Choroid plexus epithelial cell (primary cell): ENCODE data around the gene SATB2.
A peak's percentile ranks its signal among the peaks of the same experiment; 100 is the strongest.

Experiments used
- DNase-seq: peaks from one replicate; pipeline ENCODE4 v3.0.0-alpha.2; 2010; ENCODE audit warnings: low read depth
- H3K4me3 ChIP-seq: 2 replicates; pipeline ENCODE4 v1.5.1; 2011; ENCODE audit warnings: low read depth, mild to moderate bottlenecking, control low read depth, low read length, moderate library complexity
- TF ChIP-seq, protein P1 (sequence below): conservative IDR thresholded peaks from 2 replicates; pipeline ENCODE4 v1.5.1; 2011; ENCODE audit warnings: low read depth, mild to moderate bottlenecking, control low read depth, inconsistent platforms, low read length, moderate library complexity

SATB2 gene

GRCh38 chr2:199465988-199466691, 8.4 kb upstream of the SATB2 start:
- TF ChIP-seq, protein P1, sequence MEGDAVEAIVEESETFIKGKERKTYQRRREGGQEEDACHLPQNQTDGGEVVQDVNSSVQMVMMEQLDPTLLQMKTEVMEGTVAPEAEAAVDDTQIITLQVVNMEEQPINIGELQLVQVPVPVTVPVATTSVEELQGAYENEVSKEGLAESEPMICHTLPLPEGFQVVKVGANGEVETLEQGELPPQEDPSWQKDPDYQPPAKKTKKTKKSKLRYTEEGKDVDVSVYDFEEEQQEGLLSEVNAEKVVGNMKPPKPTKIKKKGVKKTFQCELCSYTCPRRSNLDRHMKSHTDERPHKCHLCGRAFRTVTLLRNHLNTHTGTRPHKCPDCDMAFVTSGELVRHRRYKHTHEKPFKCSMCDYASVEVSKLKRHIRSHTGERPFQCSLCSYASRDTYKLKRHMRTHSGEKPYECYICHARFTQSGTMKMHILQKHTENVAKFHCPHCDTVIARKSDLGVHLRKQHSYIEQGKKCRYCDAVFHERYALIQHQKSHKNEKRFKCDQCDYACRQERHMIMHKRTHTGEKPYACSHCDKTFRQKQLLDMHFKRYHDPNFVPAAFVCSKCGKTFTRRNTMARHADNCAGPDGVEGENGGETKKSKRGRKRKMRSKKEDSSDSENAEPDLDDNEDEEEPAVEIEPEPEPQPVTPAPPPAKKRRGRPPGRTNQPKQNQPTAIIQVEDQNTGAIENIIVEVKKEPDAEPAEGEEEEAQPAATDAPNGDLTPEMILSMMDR: no peak
- no peak overlapping the region for H3K4me3 ChIP-seq
- DNase-seq: no peak

GRCh38 chr2:199465390-199465789, 7.7 kb upstream of the SATB2 start:
- TF ChIP-seq, protein P1: no peak
- DNase-seq: no peak
- H3K4me3 ChIP-seq: no peak overlapping the region

DNA sequence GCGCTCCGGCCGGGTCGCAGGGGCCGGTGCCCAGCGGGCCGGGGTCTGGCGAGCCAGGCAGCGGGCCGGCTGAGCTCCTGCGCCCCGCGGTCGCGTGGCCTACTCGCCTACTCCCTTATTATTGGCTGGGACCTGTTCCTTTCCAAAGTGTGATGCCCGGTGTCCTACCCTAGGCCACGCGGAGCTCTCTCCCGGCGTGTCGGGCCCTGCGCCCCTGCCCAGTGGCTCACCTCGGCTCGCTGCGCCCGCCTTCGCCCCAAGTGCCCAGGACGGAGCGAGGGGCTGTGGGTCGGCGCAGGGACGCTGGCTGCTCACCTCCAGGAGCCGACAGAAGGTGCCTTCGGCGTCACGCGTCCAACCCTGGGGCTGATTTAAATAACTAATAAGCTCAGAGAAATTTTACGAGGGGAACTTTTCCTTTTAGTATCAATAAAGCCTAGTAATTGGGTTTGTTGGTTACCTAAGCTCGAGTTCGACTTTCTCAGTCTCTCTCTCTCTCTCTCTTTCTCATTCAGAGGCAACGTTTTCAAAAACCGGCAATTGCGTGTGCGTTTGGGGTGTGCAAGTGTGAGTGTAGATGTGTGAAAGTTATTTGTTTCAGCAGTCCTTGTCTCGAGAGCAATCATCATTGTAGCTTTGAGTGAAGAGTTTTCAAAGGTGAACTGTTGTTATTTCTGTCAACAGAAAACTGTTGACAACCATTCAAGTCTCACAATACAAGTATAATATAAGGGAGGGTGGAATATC, 7.0 kb upstream of the SATB2 start:
- DNase-seq: no peak
- TF ChIP-seq, protein P1: no peak
- no peak overlapping the region for H3K4me3 ChIP-seq

GRCh38 chr2:199463708-199464605, 6.2 kb upstream of the SATB2 start:
- H3K4me3 ChIP-seq: peak overlapping the region; percentile 48
- no peak for DNase-seq

DNA sequence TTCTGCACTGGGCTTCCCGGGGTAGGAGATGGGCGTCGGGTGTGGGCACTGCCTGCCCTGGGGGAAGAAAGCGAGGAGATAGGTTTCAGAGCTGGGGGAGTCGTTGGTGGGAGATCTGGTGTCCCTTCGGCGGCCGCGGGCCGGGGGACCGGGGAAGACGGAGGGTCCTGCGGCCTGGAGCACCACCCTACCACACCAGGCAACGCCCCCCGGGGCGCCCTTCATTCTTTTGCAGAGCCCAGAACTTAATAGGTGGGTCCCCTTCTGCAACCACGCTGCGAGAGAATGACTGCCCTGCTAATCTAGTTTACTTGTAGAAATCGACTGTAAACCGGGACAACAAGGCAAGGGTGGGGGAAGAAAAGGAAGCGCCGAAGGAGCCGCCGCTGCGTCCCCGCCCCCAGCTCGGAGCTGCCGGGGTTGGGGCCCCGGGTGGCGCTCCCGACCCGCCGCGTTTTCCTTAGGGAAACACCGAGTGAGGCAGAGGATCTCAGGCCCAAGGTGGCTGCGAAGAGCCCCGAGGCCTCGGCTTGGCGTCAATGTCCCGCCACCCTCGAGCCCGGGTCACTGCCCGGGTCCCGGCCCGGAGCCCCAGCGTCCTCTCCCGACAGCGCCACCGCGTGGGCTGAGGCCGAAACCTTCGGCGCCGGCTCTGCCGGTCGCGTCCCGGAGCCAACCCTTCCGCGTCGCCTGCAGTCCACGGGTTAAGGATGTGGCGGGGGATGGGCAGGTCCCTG, 5.4 kb upstream of the SATB2 start:
- H3K4me3 ChIP-seq: peak overlapping the region; percentile 48
- peak; percentile 38 for DNase-seq
- TF ChIP-seq, protein P1: peak; percentile 67

More at GRCh38 chr2:199463708-199464605, 6.2 kb upstream of the SATB2 start:
- TF ChIP-seq, protein P1: no peak

GRCh38 chr2:199462347-199462955, 4.7 kb upstream of the SATB2 start:
- no peak overlapping the region for H3K4me3 ChIP-seq
- no peak for DNase-seq
- TF ChIP-seq, protein P1: no peak
